Calu3 (cell line): ENCODE data around the gene ARSG. TPM values are rescaled to one million over a fixed set of nuclear protein-coding genes. Genes with fewer than 3 reads are reported as not detected.

Source experiments
- BruUV-seq: library from RNA; stranded (reverse); fragments of 400-500 nt; replicated peaks from 2 replicates; lab custom pipeline; 2021; lab: Mats Ljungman, UMichigan
- CTCF ChIA-PET: fragments of 300-600 bp; sonication (Branson Sonifier 250); formaldehyde crosslinking; loops from one replicate; lab custom pipeline; 2022; ENCODE audit warnings: antibody characterized with exemption; lab: Charles Lee
- DNase-seq: peaks from one replicate; pipeline ENCODE4 v3.0.0; 2022
- H3K27ac Mint-ChIP-seq: one replicate; pipeline ENCODE4 v1.8.0; 2022; ENCODE audit warnings: mixed read lengths; ENCODE audit not compliant: unreplicated experiment
- H3K27me3 Mint-ChIP-seq: one replicate; pipeline ENCODE4 v1.8.0; 2022; ENCODE audit warnings: mixed read lengths; ENCODE audit not compliant: unreplicated experiment
- H3K36me3 Mint-ChIP-seq: one replicate; pipeline ENCODE4 v1.8.0; 2022; ENCODE audit warnings: mild to moderate bottlenecking, moderate library complexity, mixed read lengths; ENCODE audit not compliant: insufficient read depth, unreplicated experiment
- H3K4me1 Mint-ChIP-seq: one replicate; pipeline ENCODE4 v1.8.0; 2022; ENCODE audit warnings: mild to moderate bottlenecking, low read depth, mixed read lengths; ENCODE audit not compliant: unreplicated experiment
- H3K4me3 Mint-ChIP-seq: one replicate; pipeline ENCODE4 v1.8.0; 2022; ENCODE audit warnings: mild to moderate bottlenecking, low read depth, moderate library complexity, mixed read lengths; ENCODE audit not compliant: unreplicated experiment
- H3K9me3 Mint-ChIP-seq: one replicate; pipeline ENCODE4 v1.8.0; 2022; ENCODE audit warnings: low read depth, mixed read lengths; ENCODE audit not compliant: unreplicated experiment
- CTCF ChIP-seq: fragments of 200-600 bp; IDR thresholded peaks from one replicate; pipeline ENCODE4 v1.8.0; 2022; ENCODE audit warnings: antibody characterized with exemption; ENCODE audit not compliant: unreplicated experiment
- intact Hi-C: fragments of 100-400 bp; cut with micrococcal nuclease; formaldehyde crosslinking; loops from one replicate; pipeline ENCODE4 v1.10.0; 2022; ENCODE audit not compliant: unreplicated experiment
- total RNA-seq: library from RNA; stranded (reverse); gene quantifications from 2 replicates; pipeline ENCODE4 v1.2.3, GENCODE V29; 2022

The ARSG gene
- total RNA-seq, 1 experiment from 2014 or later, result 1.4 TPM

GRCh38 chr17:68289936-68290267 lies 1.4 kb upstream of the ARSG start:
- DNase-seq, result no peak
- Mint-ChIP-seq H3K4me3 (no peak overlapping the region), H3K27ac (no peak overlapping the region), H3K9me3 (no peaks in the 10 kb centered on the region), H3K27me3 (peaks cover 66% of the 10 kb centered on the region), H3K36me3 (peaks cover 19% of the 10 kb centered on the region), H3K4me1 (peaks cover 8% of the 10 kb centered on the region)
- CTCF ChIA-PET, result no interaction called here
- BruUV-seq, result no TSS peak
- intact Hi-C loops, result no loop called here
- no peak for TF ChIP-seq CTCF

GRCh38 chr17:68290268-68290954 lies 884 bp upstream of the ARSG start:
- peak; percentile 24 for DNase-seq
- CTCF ChIA-PET, result no interaction called here
- peaks cover 8% of the 10 kb centered on the region for H3K4me1 Mint-ChIP-seq
- H3K27ac Mint-ChIP-seq, result no peak overlapping the region
- BruUV-seq, result no TSS peak
- TF ChIP-seq CTCF, result no peak
- peaks cover 66% of the 10 kb centered on the region for H3K27me3 Mint-ChIP-seq
- H3K4me3 Mint-ChIP-seq, result peak overlapping the region; percentile 92
- H3K9me3 Mint-ChIP-seq, result no peaks in the 10 kb centered on the region
- intact Hi-C loops, result no loop called here
- peaks cover 19% of the 10 kb centered on the region for H3K36me3 Mint-ChIP-seq

GRCh38 chr17:68291836-68292688 lies 767 bp downstream of the ARSG start:
- Mint-ChIP-seq H3K4me3 (peak overlapping the region; percentile 92), H3K27me3 (peaks cover 68% of the 10 kb centered on the region), H3K27ac (no peak overlapping the region), H3K36me3 (peaks cover 19% of the 10 kb centered on the region), H3K9me3 (no peaks in the 10 kb centered on the region), H3K4me1 (peaks cover 8% of the 10 kb centered on the region)
- no TSS peak for BruUV-seq
- DNase-seq, result peak; percentile 77
- CTCF ChIA-PET, result interaction anchor here (0.6 kb wide), 1 partner anchor 10 kb away, joined by 3 read pairs; no protein-coding TSS in a partner anchor
- intact Hi-C loops, result no loop called here
- TF ChIP-seq CTCF, result no peak

GRCh38 chr17:68292689-68293040 lies 1.4 kb downstream of the ARSG start:
- Mint-ChIP-seq H3K36me3 (peaks cover 19% of the 10 kb centered on the region), H3K27me3 (peaks cover 64% of the 10 kb centered on the region), H3K9me3 (no peaks in the 10 kb centered on the region), H3K4me3 (peak overlapping the region; percentile 92), H3K4me1 (peaks cover 8% of the 10 kb centered on the region), H3K27ac (no peak overlapping the region)
- CTCF ChIA-PET, result no interaction called here
- intact Hi-C loops, result no loop called here
- BruUV-seq, result no TSS peak
- DNase-seq, result no peak
- no peak for TF ChIP-seq CTCF
